ENCODE measurements around the gene HOXB6.
A peak's percentile ranks its signal among the peaks of the same experiment; 100 is the strongest.

The HOXB6 gene

DNA sequence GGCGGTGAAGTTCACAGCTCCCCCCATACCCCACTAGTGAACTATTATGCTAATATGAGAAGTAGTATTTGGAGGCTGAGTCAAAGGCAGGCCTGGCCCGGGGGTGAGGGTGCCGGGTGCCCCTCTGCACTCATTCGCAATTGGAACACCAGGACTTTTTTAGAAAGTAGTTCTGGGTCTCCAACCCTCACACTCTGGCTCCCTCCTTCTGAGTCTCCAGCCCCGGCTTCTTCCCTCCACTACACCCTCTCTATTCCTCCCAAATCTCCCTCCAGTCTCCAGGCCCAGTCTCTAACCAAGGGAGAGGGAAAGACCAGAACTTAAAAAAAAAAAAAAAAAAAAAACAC, 48.6 kb downstream of the HOXB6 start:
- in situ Hi-C loops (cut with HindIII; ENCODE audit: low pct_unique_long_range_greater_than_20kb, low sequenced_read_pairs), result no loop called here
- TF ChIP-seq JUND (IDR thresholded peaks at IDR 0.05; ENCODE audit: low read depth), result no peak

DNA sequence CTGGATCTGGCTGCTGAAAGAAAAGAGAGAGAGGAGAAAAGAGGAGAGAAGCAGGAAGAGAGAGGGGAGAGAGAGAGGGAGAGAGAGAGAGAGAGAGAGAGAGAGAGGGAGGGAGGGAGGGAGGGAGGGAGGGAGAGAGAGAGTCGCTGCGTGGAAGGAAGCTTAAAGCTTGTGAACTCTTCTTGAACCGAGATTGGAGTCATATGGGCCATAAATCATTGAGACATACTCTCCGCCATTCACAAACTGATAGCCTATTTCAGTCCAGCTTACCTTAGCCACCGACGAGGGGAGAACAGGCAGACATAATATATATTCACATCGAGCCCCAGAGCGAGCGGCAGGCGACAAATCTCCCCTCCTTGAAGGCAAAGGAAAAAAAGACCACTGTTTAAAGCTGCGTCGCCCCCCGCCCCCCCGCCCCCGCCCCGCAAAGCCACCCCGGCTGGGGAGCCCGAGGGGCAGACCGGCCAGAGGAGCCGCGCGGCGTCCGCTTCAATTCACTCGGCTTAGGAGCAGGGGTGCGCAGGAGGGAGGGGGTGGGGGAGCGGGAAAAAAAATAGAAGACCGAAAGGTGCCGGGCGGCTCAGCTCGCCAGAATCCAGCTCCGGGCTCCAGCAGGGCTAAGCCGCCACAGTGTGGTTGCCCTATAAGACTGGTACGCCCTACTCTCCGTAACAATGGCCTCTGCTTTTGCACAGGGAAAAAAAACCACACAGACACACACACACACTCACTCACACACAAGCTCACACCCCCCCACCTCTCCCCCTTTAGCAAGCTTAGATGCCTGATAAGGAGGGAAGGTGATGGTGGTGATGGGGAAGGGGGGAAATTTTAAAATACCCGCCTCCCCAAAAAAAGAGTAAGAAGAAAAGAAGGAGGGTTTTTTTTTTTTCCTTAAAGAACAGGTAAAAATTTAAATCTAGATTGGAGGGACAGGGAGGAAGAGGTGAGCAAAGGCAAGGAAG, 49.2 kb downstream of the HOXB6 start:
- in situ Hi-C loops (cut with HindIII; ENCODE audit: low pct_unique_long_range_greater_than_20kb, low sequenced_read_pairs), result no loop called here
- peak; percentile 76 to 84 for DNase-seq (ENCODE audit: low read depth in 1 of 2, low spot score in 1 of 2)
- TF ChIP-seq JUND (IDR thresholded peaks at IDR 0.05; ENCODE audit: low read depth), result no peak

More for the DNA sequence above, 48.6 kb downstream of the HOXB6 start:
- no peak for DNase-seq (ENCODE audit: low read depth in 1 of 2, low spot score in 1 of 2)

DNA sequence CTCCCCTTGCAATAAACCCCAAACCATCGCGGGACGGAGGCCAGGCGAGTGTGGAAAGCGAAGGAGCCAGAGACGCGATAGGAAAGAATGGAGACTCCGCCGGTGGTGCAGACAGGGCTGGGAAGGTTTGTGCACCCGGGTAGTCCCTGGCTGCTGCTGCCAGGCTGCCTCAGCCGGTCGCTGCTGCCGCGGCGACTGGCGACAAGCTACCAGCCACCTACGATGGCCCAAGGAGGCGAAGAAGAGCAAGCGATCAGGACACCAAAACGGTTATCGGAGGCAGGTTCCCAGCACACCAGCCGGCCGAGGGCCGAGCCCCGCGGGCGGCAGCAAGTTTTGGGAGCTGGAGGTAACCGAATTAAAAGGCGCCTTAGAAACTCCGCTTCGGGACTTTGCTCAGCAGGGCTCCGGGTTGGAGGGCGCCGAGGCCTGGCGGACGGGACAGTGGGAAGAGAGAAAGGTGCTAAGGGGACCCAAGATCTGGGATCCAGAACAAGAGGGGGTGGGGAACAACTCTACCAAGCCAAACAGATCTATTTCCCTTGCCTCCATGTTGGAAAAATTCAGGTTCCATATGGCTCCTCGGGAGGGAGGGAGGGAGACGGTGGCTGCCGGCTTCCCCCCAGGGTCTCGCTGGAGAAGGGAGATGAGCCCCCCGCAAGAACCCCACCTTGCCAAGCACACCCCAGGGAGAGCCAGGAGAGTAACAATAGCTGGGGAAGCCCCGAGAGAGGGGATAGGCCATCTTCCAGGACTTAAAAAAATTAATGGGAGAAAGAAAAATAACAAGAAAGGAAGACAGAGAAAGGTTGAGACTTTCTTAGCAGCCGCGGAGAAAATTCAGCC, 50.2 kb downstream of the HOXB6 start:
- in situ Hi-C loops (cut with HindIII; ENCODE audit: low pct_unique_long_range_greater_than_20kb, low sequenced_read_pairs), result no loop called here
- no peak for TF ChIP-seq JUND (IDR thresholded peaks at IDR 0.05; ENCODE audit: low read depth)
- peak in 1 of 2 experiments; percentile 65 for DNase-seq (ENCODE audit: low read depth in 1 of 2, low spot score in 1 of 2)

DNA sequence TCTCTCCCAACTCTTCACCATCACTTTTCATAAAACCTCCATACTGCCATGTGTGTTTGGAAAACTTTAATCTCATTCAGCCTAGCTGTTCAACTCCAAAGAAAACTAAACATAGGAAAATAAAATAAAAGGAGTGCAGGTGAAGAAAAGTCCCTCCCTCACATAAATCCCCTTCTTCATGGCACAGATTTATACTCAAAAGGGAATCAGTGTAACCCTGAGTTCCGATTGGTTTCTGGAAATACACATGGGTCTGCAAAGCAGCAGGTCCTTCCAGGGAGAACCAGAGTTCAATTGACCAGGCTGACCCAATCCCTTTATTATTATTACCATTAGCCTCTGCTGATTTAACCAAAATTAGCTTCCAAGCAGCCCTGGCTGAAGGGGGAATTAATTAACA, 51.0 kb downstream of the HOXB6 start:
- no peak for DNase-seq (ENCODE audit: low read depth in 1 of 2, low spot score in 1 of 2)

DNA sequence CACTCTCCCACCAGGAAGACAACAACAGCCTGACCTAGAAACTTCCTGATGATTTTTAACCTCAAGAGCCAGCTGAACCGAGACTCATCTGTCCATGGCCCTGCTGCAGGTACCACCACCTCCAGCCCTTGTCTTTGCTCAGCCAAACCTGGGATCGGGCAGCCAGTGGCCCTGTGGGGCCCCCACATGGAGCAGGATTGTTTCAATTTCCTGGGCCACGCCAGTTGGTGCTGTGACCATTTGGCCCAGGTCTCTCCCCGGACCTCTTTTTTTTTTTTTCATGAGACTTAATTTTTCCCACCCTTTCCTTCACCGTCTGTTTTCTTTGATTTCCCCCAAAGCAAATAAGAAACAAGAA, 51.6 kb downstream of the HOXB6 start:
- DNase-seq (ENCODE audit: low read depth in 1 of 2, low spot score in 1 of 2), result no peak
- in situ Hi-C loops (cut with HindIII; ENCODE audit: low pct_unique_long_range_greater_than_20kb, low sequenced_read_pairs), result no loop called here
- no peak for TF ChIP-seq JUND (IDR thresholded peaks at IDR 0.05; ENCODE audit: low read depth)

More for the DNA sequence above, 51.0 kb downstream of the HOXB6 start:
- no peak for TF ChIP-seq JUND (IDR thresholded peaks at IDR 0.05; ENCODE audit: low read depth)
- in situ Hi-C loops (cut with HindIII; ENCODE audit: low pct_unique_long_range_greater_than_20kb, low sequenced_read_pairs), result no loop called here

DNA sequence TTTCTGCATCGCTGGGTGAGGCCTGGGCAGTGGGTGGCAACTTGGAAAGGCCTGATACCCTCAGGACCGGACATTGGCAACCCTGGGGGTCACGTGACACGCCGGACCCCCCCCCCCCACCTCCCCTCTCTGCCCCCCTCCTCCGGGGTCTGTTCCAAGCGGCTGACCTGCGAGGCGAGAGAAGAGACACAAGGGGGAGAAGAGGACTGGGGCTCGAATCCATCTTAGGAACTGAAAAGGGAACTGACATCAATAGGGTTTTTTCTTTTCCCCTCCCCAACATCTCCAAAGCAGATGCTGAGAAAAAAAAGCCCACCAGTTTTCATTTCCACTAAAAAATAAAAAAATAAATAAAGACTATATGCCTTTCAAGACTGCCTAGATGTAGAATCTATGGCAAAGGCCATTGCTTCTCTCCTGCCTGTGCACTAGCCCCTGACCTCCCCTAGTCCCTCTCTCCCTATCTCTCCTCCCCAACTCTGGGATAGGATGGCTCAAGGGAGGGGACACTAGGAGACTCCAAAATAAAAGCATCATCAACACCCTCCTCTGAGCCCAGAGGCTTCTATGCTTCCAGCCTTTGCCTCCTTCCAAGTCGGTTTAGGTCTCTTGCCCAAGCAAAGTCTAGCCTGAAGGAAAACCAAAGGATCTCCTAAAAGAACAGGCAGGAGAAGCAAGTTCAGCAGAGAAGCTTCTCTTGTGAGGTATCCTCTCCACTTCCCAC, 52.2 kb downstream of the HOXB6 start:
- peak in 1 of 2 experiments; percentile 43 for DNase-seq (ENCODE audit: low read depth in 1 of 2, low spot score in 1 of 2)
- in situ Hi-C loops (cut with HindIII; ENCODE audit: low pct_unique_long_range_greater_than_20kb, low sequenced_read_pairs), result no loop called here
- no peak for TF ChIP-seq JUND (IDR thresholded peaks at IDR 0.05; ENCODE audit: low read depth)

DNA sequence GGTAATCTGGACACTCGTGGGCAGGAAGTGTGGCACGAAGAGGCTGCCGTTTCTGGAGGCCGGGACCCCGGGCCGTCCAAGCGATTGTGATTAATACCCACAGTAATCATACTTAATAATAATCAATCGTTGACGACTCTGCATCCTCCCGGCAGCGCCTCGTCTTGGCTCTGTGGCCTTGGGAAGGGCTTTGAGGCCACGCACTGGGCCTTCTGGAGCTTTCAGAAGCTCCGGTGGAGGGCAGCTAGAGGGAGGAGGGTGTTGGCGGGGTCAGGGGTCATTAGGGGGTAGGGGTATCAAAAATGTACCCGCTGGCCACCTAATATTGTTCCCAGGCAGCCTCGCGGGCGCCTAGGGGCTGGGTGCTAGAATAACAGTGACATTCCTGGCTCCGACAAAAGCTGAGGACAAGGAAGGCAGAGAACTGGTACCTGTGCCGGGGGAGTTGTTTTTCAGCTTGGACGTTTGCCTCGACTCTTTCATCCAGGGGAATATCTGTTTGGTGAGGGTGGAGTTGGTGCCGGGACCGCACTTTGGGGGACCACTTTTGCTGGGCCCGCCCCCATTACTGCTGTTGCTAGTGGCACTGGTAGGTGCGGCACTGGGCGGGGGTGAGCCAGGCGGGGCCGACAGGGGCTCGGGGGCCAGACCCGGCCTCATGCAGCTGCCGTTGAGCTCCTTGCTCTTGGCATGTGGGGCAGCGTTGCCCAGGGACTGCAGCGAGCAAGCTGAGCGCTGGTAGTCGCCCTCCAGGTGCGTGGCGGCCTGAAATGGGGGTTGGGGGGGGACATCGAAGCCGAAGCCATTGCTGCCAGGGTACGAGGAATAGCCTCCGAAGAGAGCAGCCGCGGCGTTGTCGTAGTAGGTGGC, 53.0 kb downstream of the HOXB6 start:
- in situ Hi-C loops (cut with HindIII; ENCODE audit: low pct_unique_long_range_greater_than_20kb, low sequenced_read_pairs), result no loop called here
- no peak for TF ChIP-seq JUND (IDR thresholded peaks at IDR 0.05; ENCODE audit: low read depth)
- DNase-seq (ENCODE audit: low read depth in 1 of 2, low spot score in 1 of 2), result no peak

DNA sequence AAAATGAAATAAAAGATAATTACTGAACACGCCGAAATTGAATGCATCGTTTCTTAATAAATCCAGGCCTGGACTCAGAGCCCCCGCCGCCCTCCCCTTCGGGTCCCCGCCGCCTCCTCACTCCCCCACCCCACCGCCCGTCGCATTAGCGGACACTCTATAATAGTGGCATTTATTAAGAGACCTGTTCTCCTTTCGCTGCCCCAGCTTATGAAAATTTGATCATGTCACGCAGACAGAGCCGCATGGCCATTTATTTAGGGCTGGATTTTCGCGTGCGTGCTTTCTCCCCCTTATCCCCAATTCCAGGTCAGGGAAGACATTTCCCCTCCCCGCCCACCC, 53.6 kb downstream of the HOXB6 start:
- no peak for TF ChIP-seq JUND (IDR thresholded peaks at IDR 0.05; ENCODE audit: low read depth)
- no peak for DNase-seq (ENCODE audit: low read depth in 1 of 2, low spot score in 1 of 2)
- in situ Hi-C loops (cut with HindIII; ENCODE audit: low pct_unique_long_range_greater_than_20kb, low sequenced_read_pairs), result no loop called here

DNA sequence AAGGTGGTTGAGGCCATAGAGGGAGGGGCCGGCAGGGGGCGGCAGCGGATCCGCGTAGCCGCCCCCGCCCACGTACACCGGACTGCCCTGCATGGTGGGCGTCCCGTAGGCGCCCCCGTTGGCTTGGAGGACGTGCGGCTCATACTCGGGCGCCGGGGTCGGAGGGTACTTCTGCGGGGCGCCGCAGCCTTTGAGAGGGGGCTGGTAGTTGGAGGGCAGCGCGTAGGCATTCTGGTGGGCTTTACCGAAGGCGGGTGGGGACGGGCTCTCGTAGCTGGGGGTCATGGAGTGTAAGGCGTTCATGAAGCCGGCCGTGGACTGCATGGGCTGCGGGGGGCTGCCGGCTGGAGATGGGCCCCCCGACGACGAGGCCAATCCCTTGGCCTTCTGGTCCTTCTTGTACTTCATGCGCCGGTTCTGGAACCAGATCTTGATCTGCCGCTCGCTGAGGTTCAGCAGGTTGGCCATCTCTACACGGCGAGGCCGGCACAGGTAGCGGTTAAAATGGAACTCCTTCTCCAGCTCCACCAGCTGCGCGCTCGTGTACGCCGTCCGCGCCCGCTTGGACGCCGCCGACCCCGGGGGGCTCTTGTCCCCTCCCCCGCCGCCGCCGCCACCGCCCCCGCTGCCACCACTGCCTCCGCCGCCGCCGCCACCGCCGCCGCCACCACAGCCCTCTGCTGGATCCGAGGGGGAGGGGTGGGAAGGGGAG, 54.1 kb downstream of the HOXB6 start:
- in situ Hi-C loops (cut with HindIII; ENCODE audit: low pct_unique_long_range_greater_than_20kb, low sequenced_read_pairs), result no loop called here
- TF ChIP-seq JUND (IDR thresholded peaks at IDR 0.05; ENCODE audit: low read depth), result no peak
- no peak for DNase-seq (ENCODE audit: low read depth in 1 of 2, low spot score in 1 of 2)

DNA sequence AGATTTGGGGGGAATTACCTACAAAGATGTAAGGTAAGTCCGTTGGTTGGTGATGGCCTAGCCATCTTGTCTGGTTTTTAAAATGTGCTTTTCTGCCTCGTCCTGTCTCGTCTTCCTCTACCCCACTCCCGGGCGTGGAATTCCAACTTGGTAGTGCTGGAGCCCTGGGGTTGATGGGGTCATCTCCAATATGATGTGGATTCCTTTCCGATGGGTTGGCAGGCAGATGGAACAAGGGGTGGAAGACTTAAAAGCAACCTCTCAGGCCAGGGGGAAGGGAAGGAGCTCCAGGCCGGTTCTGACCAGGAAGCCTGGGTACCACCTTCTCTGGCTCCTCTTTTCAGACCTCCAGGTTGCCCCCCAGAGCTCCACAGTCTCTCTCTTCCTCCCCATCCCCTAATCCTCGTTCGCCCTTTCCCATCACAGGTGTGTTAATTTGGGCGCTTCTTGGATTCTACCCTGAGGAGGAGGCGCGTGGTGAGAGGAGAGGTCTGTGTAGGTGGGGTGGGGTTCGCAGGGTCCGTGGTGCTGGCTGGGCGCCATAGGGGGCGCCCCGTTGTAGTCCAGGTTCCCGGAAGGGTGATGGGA, 54.8 kb downstream of the HOXB6 start:
- DNase-seq (ENCODE audit: low read depth in 1 of 2, low spot score in 1 of 2), result no peak
- in situ Hi-C loops (cut with HindIII; ENCODE audit: low pct_unique_long_range_greater_than_20kb, low sequenced_read_pairs), result no loop called here
- TF ChIP-seq JUND (IDR thresholded peaks at IDR 0.05; ENCODE audit: low read depth), result no peak

DNA sequence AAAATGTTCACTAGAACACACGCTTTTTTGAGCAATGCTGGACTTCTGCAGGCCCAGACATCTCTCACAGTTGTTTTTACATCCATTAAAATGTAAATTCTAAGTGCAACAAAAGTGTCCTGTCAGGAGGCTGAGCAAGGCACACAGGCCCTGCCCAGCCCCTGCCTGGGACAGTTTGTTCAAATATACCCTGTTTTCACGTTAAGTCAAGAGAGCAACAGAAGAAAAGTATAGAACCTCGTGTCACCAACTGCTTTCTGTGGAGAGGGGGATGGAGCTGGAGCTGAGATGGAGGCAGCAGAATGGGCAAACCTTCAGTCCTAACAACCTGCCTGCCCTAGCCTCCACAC, 55.5 kb downstream of the HOXB6 start:
- in situ Hi-C loops (cut with HindIII; ENCODE audit: low pct_unique_long_range_greater_than_20kb, low sequenced_read_pairs), result no loop called here

More for the DNA sequence above, 55.5 kb downstream of the HOXB6 start:
- TF ChIP-seq JUND (IDR thresholded peaks at IDR 0.05; ENCODE audit: low read depth), result no peak
- no peak for DNase-seq (ENCODE audit: low read depth in 1 of 2, low spot score in 1 of 2)

All from T47D (cell line).